GM19372 (cell line): ENCODE measurements around the gene ANKRD42.
"Not testable (repeated sequence)": the region's sequence is repeated elsewhere in the genome, so short reads cannot be mapped to it uniquely, and the experiment has no call there.

Experiments
- ATAC-seq: cut with Tn5 transposase; IDR thresholded peaks from one replicate; pipeline ENCODE4 v1.9.1; 2021; ENCODE audit warnings: mild to moderate bottlenecking, low read depth, moderate library complexity; ENCODE audit not compliant: unreplicated experiment

Gene ANKRD42

DNA sequence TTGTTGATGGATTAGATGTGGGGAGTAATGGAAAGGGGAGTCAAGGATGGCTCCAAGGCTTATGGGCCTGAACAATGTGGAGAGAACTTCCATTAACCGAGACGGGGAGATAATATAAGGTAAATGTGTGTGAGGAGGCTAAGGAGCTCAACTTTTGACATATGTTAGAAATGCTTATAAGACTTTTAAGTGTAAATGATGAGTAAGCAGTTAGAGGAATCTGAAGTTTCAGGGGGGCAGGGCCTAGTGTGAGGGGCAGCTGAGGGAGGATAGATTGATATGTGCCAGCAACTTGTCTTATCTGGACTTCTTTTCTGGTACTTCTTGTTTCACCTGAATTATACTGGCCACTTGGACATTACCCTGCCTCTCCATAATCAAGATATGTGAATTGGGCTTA lies 29.9 kb downstream of the ANKRD42 start:
- ATAC-seq, result no peak

DNA sequence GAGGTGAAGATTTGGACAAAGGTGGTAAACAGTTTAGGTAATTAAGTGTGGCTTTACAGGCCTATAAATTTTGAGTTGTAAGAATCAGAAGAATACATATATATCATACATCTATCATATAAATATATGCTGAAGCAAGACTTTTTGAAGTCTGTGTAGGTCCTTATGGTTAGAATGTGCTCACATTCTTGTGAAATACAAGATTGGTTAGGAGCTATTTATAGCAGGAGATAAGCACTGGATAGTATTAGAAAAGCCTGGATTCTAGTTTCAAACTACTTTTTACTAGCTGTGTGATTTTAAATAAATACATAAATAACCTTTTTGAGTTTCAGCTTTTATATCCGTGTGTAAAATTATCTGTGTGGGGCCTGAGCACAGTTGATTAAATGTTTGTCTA lies 42.3 kb downstream of the ANKRD42 start:
- no peak for ATAC-seq

DNA sequence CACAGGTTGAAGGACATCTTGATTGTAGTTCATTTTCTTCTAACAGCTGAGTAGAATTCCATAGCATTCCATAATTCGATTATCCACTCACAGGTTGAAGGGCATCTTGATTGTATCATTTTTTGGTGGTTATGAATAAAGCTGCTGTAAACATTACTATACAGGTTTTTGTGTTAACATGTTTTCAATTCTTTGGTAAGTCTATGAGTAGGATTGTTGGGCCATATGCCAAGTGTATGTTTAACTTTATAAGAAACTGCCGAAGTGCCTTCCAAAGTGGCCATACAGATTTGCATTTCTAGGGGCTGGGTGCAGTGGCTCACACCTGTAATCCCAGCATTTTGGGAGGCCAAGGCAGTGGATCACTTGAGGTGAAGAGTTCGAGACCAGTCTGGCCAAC lies 44.6 kb downstream of the ANKRD42 start:
- no peak for ATAC-seq

DNA sequence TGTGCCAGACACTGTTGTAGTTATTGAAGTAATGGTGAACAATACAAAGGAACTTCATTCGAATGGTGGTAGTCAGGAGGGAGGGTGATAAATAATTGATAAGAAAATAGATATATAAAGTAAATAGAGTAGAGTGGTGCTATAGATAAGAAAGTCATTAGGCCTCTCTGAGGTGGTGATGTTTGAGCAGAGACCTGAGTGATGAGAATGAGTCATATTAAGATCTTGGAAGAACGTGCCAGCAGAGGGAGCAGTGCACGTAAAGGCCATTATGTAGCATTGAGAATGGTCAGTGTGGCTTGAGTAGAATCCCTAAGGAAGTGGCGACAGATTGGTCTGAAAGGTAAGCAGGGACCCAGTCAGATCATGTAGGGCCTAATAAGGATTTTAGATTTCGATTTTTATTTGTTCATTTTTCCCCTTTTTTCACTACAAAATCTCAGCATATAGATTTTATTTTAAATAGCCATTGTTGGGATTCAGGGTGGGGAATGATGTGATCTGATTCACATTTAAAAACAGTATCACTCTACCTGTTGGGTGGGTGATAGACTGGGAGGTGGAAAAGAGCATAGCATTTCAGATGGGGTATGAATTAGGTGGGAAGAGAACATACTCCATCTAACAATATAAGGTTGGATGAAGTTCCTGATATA lies 47.9 kb downstream of the ANKRD42 start:
- peak; percentile 87 for ATAC-seq

DNA sequence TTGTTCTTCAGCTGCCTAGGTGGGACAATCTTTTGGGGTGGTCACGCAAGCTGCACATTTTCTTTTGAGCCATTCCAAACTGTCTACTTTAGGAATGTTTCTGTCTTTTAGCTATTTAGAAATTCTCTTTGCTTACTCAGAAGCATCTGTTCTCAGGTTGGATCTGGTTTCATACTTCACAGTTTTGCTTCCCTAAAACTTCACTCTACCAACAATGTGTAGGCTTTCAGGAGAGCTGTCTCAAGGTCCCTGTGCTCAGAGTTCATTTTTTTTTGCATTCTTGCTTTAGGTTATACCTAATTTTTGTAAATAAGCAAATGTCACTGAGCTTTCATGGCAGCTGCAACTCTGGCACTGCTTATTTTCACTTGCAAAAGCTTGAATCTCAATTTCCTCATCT lies 55.9 kb downstream of the ANKRD42 start:
- ATAC-seq, result no peak

DNA sequence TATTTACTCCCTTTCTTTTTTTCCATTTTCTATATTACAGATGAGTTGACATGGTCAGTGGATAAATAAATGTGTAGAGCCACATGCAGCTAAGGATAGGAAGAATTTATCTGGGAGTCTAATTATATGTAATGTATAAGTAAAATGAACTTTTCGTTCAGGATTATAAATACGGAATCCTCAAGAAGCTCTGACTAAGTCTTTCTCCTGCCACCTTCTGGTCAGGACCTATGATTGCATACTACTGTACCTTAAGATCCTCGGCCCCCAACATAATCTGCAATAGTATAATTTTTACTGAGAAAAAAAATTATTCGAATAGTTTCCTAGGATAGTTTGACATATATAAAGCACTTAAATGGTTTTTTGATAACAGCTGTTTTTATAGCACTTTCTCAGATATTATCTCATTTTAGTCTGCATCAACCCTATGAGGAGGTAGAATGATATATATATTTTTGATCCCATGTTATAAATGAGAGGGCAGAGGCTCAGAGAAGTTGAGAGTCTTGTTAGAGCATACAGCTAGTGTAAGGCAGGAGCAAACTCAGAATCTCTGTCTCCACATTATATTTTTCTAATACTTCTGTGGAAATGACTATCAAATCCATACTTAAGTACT lies 56.6 kb downstream of the ANKRD42 start:
- peak; percentile 80 for ATAC-seq

DNA sequence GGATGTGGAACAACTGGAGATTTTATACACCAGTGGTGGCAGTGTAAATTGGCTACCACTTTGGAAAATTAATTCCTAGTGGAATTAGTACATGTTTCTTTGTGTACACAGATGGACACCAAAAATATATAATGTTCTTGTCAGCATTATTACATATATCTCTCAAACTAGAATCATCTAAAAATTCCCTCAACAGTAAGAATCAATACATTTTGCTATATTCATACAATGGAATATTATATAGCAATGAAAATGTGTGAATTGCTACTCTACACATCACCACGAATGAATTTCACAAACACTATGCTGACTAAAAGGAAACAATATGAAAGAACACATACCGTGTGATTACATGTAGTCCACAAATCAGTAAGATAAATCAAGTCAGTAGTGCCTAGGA lies 58.8 kb downstream of the ANKRD42 start:
- ATAC-seq, result no peak

DNA sequence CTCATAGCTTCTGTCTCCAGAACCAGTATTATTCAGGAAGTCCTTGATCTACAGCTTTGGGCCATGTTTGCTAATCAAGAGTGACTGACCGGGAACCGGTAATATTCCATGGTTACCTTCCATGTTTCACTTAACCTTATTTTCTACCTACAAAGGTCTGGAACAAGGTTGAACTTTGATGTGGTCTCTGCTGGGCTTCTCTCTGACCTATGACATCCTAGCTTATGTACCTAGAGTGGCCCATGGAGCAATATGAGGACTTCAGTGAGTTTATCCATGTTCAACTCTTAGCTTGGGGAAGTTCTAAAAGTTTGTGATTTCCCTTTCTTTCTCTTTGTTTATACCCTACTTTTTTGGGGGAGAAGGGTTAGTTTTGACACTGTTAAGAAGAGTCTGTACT lies 59.4 kb downstream of the ANKRD42 start:
- no peak for ATAC-seq

DNA sequence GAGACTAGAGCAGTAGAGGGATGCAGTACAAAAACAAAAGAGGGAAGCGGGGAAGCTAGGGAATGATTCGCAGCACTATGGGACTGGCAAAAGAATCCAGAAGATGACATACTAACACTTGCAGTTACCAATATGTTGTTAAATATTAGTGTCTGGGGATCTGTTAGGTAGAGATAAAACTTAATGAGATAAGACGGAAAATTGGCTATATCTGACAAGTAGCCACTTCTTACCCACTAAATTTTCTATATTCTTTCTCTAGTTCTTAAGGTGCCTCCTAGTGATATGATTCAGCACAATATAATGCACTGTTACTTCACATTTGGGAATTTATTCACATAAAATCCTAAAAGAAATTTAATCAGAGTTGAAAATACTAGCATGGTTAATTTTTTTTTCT lies 61.9 kb downstream of the ANKRD42 start:
- no peak for ATAC-seq

DNA sequence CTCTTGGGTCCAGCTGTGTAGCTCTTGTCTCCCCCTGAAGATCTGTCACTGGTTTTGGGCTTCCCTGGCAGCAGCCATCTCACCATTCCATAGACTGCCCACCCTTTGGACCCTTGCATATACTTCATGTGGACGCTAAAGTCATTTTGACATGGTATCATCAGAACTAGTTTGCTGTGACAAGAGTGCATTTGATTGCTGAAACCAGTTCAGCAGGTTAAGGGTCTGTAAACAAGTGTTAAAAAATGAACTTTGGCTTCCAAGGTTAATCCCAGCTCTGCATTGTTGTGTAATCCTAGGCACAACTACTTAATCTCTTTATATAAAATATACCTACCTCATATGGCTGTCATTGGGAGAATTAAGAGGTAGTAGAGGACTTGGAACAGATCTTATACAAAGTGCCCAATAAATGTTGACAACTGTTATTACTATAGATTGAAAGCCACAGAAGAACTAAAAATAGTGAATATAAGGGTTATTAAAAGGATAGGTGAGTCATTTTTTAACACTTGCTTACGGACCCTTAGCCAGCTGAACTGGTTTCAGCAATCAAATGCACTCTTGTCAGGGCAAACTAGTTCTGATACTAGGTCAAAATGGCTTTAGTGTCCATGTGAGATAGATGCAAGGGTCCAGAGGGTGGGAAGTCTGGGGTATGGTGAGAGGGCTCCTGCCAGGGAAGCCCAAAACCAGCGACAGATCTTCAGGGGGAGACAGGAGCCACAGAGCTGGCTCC lies 63.3 kb downstream of the ANKRD42 start:
- no peak for ATAC-seq

DNA sequence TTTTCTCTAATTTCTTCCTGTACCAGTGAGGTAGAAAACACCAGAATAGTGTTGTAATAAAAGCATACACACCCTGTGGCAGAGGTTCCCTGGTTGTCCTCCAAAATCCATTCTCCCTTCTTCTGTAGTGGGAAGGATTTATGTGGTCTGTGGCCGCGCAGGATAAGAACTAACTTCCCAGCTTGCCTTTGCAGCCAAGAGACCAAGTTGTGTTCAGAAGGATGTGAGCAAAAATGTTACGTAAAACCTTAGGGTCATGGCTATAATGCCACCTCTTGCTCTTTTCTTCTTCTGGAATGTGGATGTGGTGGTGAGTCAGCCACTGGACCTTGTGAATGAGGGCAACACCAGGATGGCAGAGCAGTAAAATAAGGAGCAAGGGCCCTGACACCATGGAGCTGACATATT lies 64.3 kb downstream of the ANKRD42 start:
- ATAC-seq, result no peak

DNA sequence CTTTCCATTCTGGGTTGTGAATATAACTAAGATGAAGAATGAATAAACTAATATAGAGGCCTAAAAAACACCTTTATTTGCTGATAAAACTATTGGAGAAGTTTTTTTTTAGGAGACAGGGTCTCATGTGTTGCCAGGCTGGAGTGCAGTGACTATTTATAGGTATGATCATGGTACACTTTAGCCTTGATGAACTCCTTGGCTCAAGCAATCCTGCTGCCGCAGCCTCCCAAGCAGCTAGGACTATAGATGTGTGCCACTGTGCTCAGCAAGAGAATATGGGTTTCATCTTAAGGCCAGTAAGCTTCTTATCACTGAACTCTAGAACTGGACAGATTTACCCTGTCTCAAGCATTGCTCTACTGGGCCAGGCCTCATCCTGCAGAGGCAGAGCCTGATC lies 66.0 kb downstream of the ANKRD42 start:
- ATAC-seq, result no peak

DNA sequence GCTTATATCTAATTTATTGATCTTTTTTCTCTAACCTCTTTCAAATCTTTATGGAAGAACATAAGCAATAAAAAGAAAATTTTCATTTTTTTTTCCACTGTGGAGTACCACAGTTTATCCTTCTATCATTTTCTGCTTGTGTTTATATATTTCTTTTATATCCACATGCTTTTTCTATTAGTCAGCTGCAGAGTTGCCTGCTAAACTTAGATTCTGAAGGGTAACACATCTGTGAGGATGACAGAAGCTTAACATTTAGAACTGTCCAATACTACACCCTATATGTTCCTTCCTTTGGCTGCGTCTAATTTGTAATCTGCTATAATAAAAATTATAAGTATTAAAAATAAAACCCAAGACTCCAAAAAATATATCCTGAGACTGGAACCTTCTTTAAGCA lies 71.8 kb downstream of the ANKRD42 start:
- no peak for ATAC-seq

DNA sequence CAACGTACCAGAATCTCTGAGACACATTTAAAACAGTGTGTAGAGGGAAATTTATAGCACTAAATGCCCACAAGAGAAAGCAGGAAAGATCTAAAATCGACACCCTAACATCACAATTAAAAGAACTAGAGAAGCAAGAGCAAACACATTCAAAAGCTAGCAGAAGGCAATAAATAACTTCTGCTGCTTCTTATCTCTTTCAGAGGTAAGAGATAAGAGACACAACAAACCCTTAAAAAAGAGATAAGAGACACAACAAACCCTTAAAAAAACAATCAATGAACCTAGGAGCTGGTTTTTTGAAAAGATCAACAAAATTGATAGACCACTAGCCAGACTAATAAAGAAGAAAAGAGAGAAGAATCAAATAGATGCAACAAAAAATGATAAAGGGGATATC lies 75.6 kb downstream of the ANKRD42 start:
- not testable (repeated sequence) for ATAC-seq

DNA sequence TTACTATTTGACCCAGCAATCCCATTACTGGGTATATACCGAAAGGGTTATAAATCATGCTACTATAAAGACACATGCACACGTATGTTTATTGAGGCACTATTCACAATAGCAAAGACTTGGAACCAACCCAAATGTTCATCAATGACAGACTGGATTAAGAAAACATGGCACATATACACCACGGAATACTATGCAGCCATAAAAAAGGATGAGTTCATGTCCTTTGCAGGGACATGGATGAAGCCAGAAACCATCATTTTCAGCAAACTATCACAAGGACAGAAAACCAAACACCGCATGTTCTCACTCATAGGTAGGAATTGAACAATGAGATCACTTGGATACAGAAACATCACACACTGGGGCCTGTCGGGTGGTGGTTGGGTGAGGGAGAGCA lies 78.2 kb downstream of the ANKRD42 start:
- not testable (repeated sequence) for ATAC-seq

DNA sequence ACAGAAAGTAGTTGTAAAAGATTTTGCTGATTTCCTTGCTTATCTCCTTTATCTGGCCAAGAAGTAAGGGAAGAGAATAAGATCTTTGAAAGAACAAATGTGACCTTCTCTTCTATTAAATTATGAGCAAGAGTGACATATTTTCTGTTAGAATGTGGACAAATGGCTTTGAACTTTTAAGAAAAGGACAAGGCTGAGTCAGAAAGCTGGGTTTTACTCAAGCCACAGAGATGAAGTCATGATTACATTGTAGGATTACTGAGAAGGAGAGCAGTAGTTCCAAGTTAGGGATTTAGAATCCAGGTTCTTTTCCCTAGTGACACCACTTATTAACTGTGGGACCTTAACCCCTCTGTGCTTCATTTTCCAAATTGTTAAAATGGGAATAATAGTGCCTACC lies 79.1 kb downstream of the ANKRD42 start:
- no peak for ATAC-seq

DNA sequence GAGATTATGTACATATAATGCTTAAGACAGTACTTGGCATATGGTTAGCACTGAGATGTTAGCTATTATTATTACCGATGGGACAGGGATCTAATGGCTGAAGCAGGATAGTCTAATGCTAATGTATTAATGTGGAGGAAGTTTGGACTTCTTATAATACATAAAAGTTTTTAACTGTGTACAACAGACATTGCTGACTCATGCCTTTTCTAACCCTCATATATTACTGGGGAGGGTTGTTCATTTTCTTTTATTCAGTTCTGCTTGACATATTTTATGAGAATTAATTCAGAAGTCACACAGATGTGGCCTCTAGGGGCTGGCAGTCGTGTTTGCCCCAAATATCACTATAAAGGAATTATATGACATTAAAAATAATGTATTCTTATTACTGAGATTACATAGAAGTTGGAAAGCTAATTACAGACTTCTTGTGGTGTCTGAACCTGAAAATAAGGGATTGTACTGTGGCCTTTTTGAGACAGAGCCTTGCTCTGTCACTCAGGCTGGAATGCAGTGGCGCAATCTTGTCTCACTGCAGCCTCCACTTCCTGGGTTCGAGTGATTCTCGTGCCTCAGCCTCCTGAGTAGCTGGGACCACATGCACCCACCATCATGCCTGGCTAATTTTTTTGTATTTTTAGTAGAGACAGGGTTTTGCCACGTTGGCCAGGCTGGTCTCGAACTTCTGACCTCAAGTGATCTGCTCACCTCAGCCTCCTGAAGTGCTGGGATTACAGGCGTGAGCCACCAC lies 82.6 kb downstream of the ANKRD42 start:
- no peak for ATAC-seq

DNA sequence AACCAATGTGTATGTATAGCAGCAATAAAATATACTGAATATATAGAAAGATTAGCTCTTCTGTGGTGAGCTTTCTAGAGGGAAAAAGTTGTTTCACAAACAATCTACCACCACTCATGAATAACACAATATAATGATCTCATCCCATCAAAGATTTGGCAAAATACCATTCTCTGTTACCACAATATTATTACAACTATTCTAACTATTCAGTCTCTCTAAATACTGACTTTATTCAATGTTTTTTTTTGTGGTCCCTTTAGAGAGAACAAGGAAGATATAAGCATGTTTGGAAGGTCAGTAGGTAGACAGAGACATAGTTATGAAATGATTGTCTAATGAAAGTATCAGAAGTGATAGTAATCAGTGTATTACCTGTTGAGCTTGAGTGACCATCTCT lies 84.8 kb downstream of the ANKRD42 start:
- ATAC-seq, result no peak

DNA sequence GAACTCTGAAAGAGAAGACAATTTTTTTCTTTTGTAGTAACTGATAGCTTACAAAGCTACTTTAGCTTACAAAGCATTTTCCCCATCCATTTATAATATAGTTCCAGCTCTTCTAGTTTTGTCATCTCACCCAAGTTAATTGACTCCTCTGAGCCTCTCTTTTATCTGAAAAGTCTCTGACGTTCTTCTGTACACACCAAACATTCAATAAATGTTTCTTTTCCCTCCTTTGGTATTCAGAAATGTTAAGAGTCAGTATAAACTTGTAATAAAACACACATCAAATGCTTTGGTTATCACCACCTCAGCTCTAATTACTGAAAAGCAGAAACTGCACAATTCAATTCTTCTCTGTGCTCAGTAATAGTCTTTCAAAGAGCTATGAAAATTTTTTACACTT lies 86.7 kb downstream of the ANKRD42 start:
- ATAC-seq, result no peak

DNA sequence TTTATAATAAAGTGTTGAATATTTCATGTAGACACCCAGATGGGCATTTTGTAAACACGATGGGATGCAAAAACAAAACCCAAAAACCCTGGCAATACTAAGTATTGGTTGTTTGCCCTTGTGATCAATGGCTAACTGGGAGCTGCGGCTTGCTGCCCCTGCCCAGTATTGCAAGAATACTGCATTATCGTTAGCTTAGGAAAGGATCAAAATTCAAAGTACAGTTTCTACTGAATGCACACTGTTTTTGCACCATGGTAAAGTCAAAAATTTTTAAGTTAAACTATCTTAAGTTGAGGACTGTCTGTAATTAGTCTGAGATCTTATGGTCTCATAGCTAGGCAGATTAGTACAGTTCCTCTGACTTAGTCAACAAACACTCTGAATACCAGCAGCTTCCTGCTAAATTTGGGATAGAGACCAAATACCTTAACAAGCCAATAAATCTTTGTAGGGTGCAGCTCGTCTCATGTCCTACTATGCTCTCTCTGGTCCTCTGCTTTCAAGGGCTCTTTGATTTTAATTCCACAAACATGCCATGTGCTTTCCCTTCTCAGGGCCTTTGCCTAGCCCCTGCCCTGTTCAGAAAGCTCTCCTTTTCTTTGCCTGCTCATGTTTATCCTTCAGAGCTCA lies 88.7 kb downstream of the ANKRD42 start:
- no peak for ATAC-seq
